Esophagus mucosa (tissue), 1 donor: ENCODE results near the gene EFCAB13. TPM values are rescaled to one million over a fixed set of nuclear protein-coding genes. Genes with fewer than 3 reads are reported as not detected.
"Not testable (repeated sequence)": the region's sequence is repeated elsewhere in the genome, so short reads cannot be mapped to it uniquely, and the experiment has no call there.

ENCODE experiments used
- ATAC-seq: fragments of 200-7000 bp; cut with Tn5 transposase; one replicate; pipeline ENCODE4 v1.9.1; 2020
- total RNA-seq: library from RNA; stranded (reverse); gene quantifications from one replicate; pipeline ENCODE4 v1.2.4, GENCODE V29; 2023
- donor health status: DM: yes; HTN: yes; CAD: no.

EFCAB13 gene
- total RNA-seq, 1 donor from 2014 or later = 2.0 TPM

- no peak for ATAC-seq
Measured at GRCh38 chr17:47330548-47330947, 6.8 kb downstream of the EFCAB13 start.

DNA sequence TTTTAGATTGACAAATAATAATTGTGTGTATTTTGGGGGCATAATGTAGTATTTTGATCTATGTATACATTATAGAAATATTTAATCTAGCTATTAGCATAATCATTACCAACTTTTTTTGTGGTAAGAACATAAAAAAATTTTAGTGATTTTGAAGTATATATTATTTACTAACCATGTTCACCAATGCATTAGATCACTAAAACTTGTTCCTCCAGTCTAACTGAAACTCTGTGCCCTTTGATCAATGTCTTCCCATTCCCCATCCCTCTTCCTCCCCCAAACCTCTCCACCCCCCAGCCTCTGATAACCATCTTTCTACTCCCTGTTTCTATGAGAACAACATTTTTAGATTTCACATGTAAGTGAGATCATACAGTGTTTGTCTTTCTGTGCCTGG is 8.5 kb downstream of the EFCAB13 start:
- no peak for ATAC-seq

GRCh38 chr17:47335101-47335936 is 11.6 kb downstream of the EFCAB13 start:
- ATAC-seq = no peak

DNA sequence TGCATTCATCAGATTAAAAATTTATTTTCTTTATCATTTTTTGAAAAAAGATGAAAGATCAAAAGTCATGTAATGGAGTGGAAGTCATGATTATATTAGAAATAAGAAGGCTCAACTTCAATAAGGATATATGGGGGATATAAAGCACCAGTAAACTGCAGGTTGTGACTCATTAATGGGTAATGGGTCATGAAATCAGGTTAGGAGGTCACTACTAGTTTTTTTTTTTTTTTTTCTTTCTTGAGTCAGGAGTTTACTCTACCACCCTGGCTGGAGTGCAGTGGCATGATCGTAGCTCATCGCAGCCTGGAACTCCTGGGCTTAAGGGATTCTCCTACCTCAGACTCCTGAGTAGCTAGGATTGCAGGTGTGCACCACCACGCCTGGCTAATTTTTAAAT is 14.3 kb downstream of the EFCAB13 start:
- no peak for ATAC-seq

DNA sequence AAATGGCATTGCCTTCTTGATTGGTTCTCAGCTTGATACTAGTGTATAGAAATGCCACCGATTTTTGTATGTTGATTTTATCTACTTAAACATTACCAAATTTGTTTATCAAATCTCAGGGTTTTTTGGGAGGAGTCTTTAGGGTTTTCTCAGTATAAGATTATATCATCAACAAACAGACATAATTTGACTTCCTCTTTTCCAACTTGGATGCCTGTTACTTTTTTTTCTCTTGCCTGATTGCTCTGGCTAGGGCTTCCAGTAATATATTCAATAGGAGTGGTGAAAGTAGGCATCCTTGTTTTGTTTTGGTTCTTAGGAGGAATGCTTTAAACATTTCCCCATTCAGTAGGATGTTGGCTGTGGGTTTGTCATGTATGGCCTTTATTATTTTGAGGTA is 29.1 kb downstream of the EFCAB13 start:
- ATAC-seq = no peak

DNA sequence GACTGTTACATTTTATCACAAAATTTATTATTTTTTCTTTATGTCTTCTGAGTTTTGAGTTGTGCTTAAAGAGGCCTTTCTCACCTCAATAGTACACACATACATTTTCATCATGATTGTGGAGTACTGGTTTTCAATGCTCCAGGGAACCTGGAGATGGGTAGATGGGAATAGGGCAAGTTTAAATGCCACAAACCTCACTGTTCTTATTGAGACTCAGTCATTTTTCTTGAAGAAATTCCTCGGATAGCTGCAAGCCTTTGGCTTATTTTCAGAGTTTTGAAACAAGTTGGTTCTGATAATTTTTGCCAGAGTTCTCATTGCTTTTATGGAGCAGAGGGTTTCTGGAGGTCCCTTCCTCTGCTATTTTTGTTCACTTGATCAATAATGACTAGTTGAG is 34.9 kb downstream of the EFCAB13 start:
- ATAC-seq = no peak

DNA sequence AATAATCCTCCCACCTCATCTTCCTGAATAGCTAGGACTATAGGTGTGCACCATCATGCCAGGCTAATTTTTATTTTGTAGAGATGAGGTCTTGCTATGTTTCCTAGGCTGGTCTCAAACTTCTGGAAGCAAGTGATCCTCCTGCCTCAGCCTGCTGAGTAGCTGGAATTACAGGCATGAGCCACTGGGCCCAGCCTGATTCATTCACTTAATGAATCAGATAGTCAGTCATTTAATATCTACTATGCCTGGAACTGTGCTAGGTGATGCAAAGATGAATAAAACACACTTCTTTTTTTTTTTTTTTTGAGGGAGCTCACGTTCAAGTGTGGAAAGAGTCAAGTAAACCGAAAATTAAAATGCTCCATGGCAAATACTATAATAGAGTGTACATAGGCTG is 39.4 kb downstream of the EFCAB13 start:
- ATAC-seq = peak; percentile 38

DNA sequence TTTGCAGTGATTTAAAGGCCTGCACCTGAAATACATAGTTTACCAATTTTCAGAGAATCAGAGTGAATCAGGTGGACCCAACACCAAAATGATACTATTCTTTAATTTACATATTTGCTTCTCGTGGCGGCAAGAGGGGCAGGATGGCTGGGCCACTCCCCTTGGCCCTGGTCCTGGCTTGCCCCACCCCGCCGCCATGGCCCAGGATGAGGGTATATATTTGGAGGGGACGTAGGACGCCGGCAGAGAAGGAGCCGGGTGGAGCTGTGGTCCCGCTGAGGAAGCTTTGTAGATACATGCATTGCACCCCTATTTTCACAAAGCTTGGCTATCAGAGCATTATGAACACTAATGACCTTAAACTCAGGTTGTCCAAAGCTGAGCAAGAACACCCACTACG is 43.5 kb downstream of the EFCAB13 start:
- ATAC-seq = no peak

- peak; percentile 76 for ATAC-seq
Measured at GRCh38 chr17:47368262-47368661, 44.5 kb downstream of the EFCAB13 start.

DNA sequence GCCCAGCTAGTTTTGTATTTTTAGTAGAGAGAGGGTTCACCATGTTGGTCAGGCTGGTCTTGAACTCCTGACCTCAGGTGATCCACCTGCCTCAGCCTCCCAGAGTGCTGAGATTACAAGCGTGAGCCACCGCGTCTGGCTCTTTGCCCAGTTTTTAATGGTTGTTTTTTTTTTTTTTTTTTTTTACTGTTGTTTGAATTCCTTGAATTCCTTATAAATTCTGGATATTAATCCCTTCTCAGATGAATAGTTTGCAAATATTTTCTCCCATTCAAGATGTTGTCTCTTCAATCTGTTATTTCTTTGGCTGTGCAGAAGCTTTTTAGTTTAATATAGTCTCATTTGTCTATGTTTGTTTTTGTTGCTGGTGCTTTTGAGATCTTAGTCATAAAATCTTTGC is 47.1 kb downstream of the EFCAB13 start:
- not testable (repeated sequence) for ATAC-seq

DNA sequence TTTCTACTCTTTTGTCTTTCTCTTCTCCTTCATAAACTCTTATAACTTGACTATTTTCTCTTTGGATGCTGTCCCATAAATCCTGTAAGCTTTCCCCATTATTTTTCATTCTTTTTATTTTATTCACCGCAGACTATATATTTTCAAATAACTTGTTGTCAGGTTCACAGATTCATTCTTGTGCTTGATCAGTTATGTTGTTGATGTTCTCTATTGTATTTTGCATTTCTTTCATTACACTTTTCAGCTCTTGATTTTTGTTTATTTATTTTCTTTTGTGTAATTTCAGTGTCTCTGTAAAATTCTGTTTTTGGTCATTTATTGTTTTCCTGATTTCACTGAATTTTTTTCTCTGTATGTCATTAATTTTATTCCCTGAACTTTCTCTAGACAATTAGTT is 49.2 kb downstream of the EFCAB13 start:
- ATAC-seq = no peak

- ATAC-seq = no peak
Measured at GRCh38 chr17:47376247-47376646, 52.5 kb downstream of the EFCAB13 start.

DNA sequence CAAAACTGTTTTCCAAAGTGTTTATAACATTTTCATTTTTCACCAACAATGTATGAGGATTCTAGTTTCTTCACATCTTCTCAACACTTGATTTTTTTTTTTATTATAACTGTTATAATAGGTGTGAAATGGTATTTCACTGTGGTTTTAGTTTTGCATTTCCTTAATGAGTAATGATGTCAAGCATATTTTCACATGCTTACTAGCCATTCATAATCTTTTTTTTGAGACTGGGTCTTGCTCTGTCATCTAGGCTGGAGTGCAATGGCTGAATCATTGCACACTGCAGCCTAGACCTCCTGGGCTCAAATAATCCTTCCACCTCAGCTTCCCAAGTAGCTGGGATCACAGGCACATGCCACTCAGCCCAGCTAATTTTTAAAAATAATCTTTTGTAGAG is 65.1 kb downstream of the EFCAB13 start:
- no peak for ATAC-seq

DNA sequence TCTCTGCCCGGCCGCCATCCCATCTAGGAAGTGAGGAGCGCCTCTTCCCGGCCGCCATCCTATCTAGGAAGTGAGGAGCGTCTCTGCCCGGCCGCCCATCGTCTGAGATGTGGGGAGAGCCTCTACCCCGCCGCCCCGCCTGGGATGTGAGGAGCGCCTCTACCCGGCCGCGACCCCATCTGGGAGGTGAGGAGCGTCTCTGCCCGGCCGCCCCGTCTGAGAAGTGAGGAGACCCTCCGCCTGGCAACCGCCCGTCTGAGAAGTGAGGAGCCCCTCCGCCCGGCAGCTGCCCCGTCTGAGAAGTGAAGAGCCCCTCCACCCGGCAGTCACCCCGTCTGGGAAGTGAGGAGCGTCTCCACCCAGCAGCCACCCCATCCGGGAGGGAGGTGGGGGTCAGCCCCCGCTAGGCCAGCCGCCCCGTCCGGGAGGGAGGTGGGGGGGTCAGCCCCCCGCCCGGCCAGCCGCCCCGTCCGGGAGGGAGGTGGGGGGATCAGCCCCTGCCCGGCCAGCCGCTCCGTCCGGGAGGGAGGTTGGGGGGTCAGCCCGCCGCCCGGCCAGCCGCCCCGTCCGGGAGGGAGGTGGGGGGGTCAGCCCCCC is 73.9 kb downstream of the EFCAB13 start:
- not testable (repeated sequence) for ATAC-seq

GRCh38 chr17:47400333-47400732 is 76.6 kb downstream of the EFCAB13 start:
- ATAC-seq = no peak

- ATAC-seq = no peak
Measured at GRCh38 chr17:47401100-47401499, 77.3 kb downstream of the EFCAB13 start.

GRCh38 chr17:47404006-47404405 is 80.3 kb downstream of the EFCAB13 start:
- no peak for ATAC-seq

- ATAC-seq = no peak
Measured at GRCh38 chr17:47404875-47405274, 81.1 kb downstream of the EFCAB13 start.

GRCh38 chr17:47413872-47414271 is 90.1 kb downstream of the EFCAB13 start:
- no peak for ATAC-seq

- no peak for ATAC-seq
Measured at GRCh38 chr17:47414612-47415011, 90.9 kb downstream of the EFCAB13 start.

- ATAC-seq = peak; percentile 60
Measured at GRCh38 chr17:47423406-47424295, 99.9 kb downstream of the EFCAB13 start.

- not testable (repeated sequence) for ATAC-seq
Measured at GRCh38 chr17:47425233-47425632, 101.5 kb downstream of the EFCAB13 start.
